GM21367 (cell line): ENCODE data around the gene CHTF8.
"Not testable (repeated sequence)": the region's sequence is repeated elsewhere in the genome, so short reads cannot be mapped to it uniquely, and the experiment has no call there.

ENCODE experiments used
- ATAC-seq: cut with Tn5 transposase; IDR thresholded peaks from one replicate; pipeline ENCODE4 v1.9.1; 2021; ENCODE audit not compliant: unreplicated experiment

Gene CHTF8

GRCh38 chr16:69139464-69139863 lies 7.1 kb upstream of the CHTF8 start:
- ATAC-seq, result not testable (repeated sequence)

GRCh38 chr16:69138608-69139007 lies 6.2 kb upstream of the CHTF8 start:
- ATAC-seq, result no peak

GRCh38 chr16:69133373-69133954 lies 1.1 kb upstream of the CHTF8 start:
- no peak for ATAC-seq

- ATAC-seq, result peak; percentile 26
Observed at GRCh38 chr16:69131839-69132423, 457 bp downstream of the CHTF8 start.

- ATAC-seq, result no peak
Observed at GRCh38 chr16:69131167-69131838, 1.1 kb downstream of the CHTF8 start.

GRCh38 chr16:69130461-69130860 lies 1.9 kb downstream of the CHTF8 start:
- ATAC-seq, result no peak

GRCh38 chr16:69127966-69128510 lies 4.3 kb downstream of the CHTF8 start:
- ATAC-seq, result no peak

GRCh38 chr16:69126801-69127200 lies 5.6 kb downstream of the CHTF8 start:
- ATAC-seq, result not testable (repeated sequence)

- ATAC-seq, result no peak
Observed at GRCh38 chr16:69126221-69126620, 6.2 kb downstream of the CHTF8 start.

GRCh38 chr16:69124961-69125360 lies 7.4 kb downstream of the CHTF8 start:
- not testable (repeated sequence) for ATAC-seq

GRCh38 chr16:69124406-69124805 lies 8.0 kb downstream of the CHTF8 start:
- ATAC-seq, result not testable (repeated sequence)

GRCh38 chr16:69123910-69124309 lies 8.5 kb downstream of the CHTF8 start:
- no peak for ATAC-seq

GRCh38 chr16:69120096-69120664 lies 12.2 kb downstream of the CHTF8 start:
- no peak for ATAC-seq

GRCh38 chr16:69119536-69119935 lies 12.9 kb downstream of the CHTF8 start:
- no peak for ATAC-seq

GRCh38 chr16:69118994-69119393 lies 13.4 kb downstream of the CHTF8 start:
- no peak for ATAC-seq

GRCh38 chr16:69118468-69118867 lies 13.9 kb downstream of the CHTF8 start:
- ATAC-seq, result no peak

GRCh38 chr16:69116906-69117305 lies 15.5 kb downstream of the CHTF8 start:
- ATAC-seq, result no peak

- ATAC-seq, result no peak
Observed at GRCh38 chr16:69116256-69116875, 16.0 kb downstream of the CHTF8 start.

GRCh38 chr16:69115837-69116236 lies 16.6 kb downstream of the CHTF8 start:
- ATAC-seq, result no peak

GRCh38 chr16:69115361-69115760 lies 17.0 kb downstream of the CHTF8 start:
- ATAC-seq, result no peak

GRCh38 chr16:69114976-69115355 lies 17.4 kb downstream of the CHTF8 start:
- no peak for ATAC-seq
